Kidney epithelial cell (primary cell): Measurements from ENCODE around the gene CUTA. TPM values are rescaled to one million over a fixed set of nuclear protein-coding genes. Genes with fewer than 3 reads are reported as not detected.
"Not testable (repeated sequence)": the region's sequence is repeated elsewhere in the genome, so short reads cannot be mapped to it uniquely, and the experiment has no call there.

Experiments
- DNase-seq: peaks from one replicate; pipeline ENCODE4 v3.0.0-alpha.2; 2010; ENCODE audit warnings: low read depth
- H3K27me3 ChIP-seq: 2 replicates; pipeline ENCODE4 v1.6.0; 2011; ENCODE audit warnings: low read length; ENCODE audit not compliant: control insufficient read depth, insufficient read depth
- H3K36me3 ChIP-seq: 2 replicates; pipeline ENCODE4 v1.5.1; 2011; ENCODE audit warnings: low read length; ENCODE audit not compliant: control insufficient read depth, insufficient read depth
- H3K4me3 ChIP-seq: 2 replicates; pipeline ENCODE4 v1.5.1; 2011; ENCODE audit warnings: low read depth, mild to moderate bottlenecking, control low read depth, low read length
- total RNA-seq: library from RNA; depleted of rRNA; stranded (reverse); fragments of >200 nt; gene quantifications from 2 replicates; pipeline ENCODE4 v1.2.3, GENCODE V29; 2015
- TF ChIP-seq, protein P1 (sequence below): IDR thresholded peaks from 2 replicates; pipeline ENCODE4 v1.5.1; 2011; ENCODE audit warnings: mild to moderate bottlenecking, moderate library complexity, low read length, control low read depth, inconsistent platforms; ENCODE audit not compliant: insufficient read depth, poor library complexity, severe bottlenecking

Gene CUTA
- total RNA-seq, 1 donor from 2014 or later: 226 TPM

DNA sequence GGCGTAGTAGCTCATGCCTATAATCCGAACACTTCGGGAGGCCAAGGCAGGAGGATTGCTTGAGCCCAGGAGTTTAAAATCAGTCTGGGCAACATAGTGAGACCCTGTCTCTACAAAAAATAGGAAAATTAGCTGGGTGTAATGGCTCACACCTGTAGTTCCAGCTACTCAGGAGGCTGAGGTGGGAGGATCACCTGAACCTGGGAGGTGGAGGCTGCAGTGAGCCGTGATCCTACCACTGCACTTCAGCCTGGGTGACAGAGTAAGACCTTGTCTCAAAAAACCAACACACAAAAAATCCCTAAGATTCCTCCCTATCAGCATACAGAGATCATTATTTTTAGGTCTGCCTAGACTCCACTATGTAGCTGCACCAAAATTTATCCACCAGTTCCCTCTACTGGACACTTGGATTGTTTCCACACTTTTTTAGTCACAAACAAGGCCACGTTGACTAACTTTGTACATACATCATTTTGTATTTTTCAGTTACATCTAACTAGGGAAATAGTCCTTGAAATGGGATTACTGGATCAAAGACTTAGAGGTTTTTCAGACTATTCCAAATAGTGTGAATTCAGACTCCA lies 10.7 kb downstream of the CUTA start:
- Histone ChIP-seq H3K4me3 (no peak overlapping the region), H3K36me3 (peaks cover 6% of the 10 kb centered on the region), H3K27me3 (no peaks in the 10 kb centered on the region)
- no peak for DNase-seq
- TF ChIP-seq, protein P1, sequence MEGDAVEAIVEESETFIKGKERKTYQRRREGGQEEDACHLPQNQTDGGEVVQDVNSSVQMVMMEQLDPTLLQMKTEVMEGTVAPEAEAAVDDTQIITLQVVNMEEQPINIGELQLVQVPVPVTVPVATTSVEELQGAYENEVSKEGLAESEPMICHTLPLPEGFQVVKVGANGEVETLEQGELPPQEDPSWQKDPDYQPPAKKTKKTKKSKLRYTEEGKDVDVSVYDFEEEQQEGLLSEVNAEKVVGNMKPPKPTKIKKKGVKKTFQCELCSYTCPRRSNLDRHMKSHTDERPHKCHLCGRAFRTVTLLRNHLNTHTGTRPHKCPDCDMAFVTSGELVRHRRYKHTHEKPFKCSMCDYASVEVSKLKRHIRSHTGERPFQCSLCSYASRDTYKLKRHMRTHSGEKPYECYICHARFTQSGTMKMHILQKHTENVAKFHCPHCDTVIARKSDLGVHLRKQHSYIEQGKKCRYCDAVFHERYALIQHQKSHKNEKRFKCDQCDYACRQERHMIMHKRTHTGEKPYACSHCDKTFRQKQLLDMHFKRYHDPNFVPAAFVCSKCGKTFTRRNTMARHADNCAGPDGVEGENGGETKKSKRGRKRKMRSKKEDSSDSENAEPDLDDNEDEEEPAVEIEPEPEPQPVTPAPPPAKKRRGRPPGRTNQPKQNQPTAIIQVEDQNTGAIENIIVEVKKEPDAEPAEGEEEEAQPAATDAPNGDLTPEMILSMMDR: peak; percentile 30

DNA sequence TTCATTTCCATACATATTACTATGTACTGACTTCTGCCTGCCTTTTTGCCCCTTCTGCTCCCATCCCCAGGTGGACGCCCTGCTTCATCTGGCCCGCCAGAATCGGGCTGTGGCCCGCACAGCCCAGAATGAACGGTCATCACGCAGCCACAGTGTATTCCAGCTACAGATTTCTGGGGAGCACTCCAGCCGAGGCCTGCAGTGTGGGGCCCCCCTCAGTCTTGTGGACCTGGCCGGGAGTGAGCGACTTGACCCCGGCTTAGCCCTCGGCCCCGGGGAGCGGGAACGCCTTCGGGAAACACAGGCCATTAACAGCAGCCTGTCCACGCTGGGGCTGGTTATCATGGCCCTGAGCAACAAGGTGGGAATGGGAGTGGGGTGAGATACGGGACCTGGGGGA lies 11.8 kb downstream of the CUTA start:
- H3K36me3 ChIP-seq: peaks cover 6% of the 10 kb centered on the region
- DNase-seq: no peak
- no peak overlapping the region for H3K4me3 ChIP-seq
- TF ChIP-seq, protein P1: no peak
- no peaks in the 10 kb centered on the region for H3K27me3 ChIP-seq

DNA sequence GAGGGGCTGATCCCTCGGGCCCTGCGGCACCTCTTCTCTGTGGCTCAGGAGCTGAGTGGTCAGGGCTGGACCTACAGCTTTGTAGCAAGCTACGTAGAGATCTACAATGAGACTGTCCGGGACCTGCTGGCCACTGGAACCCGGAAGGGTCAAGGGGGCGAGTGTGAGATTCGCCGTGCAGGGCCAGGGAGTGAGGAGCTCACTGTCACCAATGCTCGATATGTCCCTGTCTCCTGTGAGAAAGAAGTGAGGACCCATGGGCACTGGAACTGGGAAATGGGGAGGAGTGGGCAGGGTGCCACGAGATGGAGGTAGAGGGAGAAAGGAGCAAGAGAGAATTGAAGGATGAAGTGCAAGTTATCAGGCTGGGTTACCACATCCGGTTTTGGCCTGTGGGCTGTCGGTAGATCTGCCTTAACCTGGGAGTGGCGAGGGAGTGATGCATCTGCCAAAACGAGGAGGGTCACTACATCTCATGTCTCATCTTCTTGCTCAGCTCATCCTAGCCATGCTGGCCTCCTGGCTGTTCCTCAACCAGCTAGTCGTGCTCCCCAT lies 12.4 kb downstream of the CUTA start:
- TF ChIP-seq, protein P1: no peak
- H3K36me3 ChIP-seq: peaks cover 6% of the 10 kb centered on the region
- no peak overlapping the region for H3K4me3 ChIP-seq
- no peak for DNase-seq
- H3K27me3 ChIP-seq: no peaks in the 10 kb centered on the region

DNA sequence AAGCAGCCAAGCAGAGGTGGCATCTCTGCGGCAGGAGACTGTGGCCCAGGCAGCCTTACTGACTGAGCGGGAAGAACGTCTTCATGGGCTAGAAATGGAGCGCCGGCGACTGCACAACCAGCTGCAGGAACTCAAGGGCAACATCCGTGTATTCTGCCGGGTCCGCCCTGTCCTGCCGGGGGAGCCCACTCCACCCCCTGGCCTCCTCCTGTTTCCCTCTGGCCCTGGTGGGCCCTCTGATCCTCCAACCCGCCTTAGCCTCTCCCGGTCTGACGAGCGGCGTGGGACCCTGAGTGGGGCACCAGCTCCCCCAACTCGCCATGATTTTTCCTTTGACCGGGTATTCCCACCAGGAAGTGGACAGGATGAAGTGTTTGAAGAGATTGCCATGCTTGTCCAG lies 13.0 kb downstream of the CUTA start:
- TF ChIP-seq, protein P1: no peak

DNA sequence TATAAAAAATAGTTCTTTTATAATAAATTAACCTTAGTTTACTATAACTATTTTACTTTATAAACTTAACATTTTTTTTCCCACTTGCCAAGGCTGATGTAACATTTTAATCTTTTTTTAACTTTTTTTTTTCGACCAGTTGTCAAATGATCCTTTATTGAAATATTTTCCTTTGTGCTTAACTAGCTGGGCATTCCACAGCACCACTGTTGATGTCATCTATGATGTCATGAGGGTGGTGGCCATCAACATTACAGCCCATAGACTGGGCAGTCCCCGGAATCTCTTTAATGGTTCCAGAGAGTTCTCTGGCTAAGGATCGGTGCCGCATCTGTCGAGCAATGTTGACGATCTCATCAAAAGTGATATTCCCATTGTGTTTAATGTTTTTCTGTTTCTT lies 18.0 kb downstream of the CUTA start:
- H3K36me3 ChIP-seq, H3K4me3 ChIP-seq, DNase-seq, H3K27me3 ChIP-seq: not testable (repeated sequence)

More for the DNA sequence above, 13.0 kb downstream of the CUTA start:
- Histone ChIP-seq H3K4me3 (no peak overlapping the region), H3K36me3 (peaks cover 6% of the 10 kb centered on the region), H3K27me3 (no peaks in the 10 kb centered on the region)
- DNase-seq: no peak

DNA sequence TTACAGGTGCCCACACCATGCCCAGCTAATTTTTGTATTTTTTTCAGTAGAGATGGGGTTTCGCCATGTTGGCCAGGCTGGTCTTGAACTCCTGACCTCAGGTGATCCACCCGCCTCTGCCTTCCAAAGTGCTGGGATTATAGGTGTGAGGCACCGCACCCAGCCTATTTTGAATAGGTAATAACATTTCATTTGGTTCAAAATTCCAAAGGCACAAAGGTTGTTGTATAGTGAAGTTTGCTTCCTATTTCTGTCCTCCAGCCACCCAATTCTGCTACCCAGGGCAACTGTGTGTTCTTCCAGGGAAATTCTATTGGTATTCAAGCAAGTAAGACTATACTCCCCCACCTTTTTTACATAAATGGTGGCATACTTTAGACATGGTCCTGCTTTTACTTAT lies 19.3 kb downstream of the CUTA start:
- not testable (repeated sequence) for DNase-seq, H3K4me3 ChIP-seq, H3K27me3 ChIP-seq, H3K36me3 ChIP-seq

DNA sequence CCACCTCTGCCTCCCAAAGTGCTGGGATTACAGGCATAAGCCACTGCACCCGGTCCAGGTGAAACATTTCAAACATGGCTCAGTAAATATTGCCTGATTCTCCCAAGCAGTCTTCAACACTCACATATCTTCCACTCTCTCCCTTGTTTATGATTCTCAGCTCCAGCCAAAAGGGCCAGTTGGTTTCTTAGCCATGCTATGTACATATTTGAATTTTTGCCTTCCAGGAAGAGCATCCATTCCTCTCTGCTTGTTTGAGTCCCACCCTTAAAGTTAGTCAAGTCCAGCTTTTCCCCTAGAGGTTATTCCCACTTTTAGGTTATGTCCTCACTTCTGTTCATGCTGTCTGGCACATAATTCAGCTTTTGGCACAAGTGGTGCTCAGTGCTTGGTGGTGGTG lies 20.4 kb downstream of the CUTA start:
- no peaks in the 10 kb centered on the region for H3K27me3 ChIP-seq
- no peaks in the 10 kb centered on the region for H3K36me3 ChIP-seq
- no peak overlapping the region for H3K4me3 ChIP-seq
- TF ChIP-seq, protein P1: no peak
- no peak for DNase-seq
